ENCODE measurements around the gene MAGED2.

DNA sequence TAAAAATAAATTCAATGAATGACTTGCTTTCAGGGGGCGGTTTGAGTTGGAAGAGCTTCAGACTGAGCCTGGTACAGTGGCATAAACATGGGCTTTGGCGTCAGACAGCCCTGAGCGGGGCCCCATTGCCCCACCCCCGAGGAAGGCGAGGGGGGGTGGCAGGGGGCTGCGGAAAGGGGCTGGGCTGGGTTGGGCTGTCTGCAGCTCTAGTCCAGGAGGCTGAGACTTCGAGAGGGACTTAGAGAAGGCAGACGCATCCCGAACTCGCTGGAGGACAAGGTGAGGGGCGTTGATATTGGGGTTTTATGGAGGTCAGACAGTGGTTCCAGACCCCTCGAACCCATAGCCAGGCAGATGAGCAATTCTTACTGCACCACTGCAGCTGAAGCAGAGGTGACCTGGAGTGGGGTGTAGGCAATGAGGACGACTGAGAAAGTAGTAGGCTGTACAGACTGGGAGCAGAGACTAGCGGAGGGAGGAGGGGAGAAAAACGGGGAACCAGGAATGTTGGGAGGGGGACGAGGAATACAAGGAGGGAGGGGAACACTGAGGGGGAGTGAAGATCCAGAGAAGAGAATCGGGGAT is at the start of gene MAGED2:
- TF ChIP-seq, protein P1, sequence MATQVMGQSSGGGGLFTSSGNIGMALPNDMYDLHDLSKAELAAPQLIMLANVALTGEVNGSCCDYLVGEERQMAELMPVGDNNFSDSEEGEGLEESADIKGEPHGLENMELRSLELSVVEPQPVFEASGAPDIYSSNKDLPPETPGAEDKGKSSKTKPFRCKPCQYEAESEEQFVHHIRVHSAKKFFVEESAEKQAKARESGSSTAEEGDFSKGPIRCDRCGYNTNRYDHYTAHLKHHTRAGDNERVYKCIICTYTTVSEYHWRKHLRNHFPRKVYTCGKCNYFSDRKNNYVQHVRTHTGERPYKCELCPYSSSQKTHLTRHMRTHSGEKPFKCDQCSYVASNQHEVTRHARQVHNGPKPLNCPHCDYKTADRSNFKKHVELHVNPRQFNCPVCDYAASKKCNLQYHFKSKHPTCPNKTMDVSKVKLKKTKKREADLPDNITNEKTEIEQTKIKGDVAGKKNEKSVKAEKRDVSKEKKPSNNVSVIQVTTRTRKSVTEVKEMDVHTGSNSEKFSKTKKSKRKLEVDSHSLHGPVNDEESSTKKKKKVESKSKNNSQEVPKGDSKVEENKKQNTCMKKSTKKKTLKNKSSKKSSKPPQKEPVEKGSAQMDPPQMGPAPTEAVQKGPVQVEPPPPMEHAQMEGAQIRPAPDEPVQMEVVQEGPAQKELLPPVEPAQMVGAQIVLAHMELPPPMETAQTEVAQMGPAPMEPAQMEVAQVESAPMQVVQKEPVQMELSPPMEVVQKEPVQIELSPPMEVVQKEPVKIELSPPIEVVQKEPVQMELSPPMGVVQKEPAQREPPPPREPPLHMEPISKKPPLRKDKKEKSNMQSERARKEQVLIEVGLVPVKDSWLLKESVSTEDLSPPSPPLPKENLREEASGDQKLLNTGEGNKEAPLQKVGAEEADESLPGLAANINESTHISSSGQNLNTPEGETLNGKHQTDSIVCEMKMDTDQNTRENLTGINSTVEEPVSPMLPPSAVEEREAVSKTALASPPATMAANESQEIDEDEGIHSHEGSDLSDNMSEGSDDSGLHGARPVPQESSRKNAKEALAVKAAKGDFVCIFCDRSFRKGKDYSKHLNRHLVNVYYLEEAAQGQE (IDR thresholded peaks at IDR 0.05; ENCODE audit: low read depth) = no peak
- TF ChIP-seq YY1 (IDR thresholded peaks at IDR 0.05; ENCODE audit: low read depth) (no peak), TEAD4 (IDR thresholded peaks at IDR 0.05) (no peak), TCF12 (IDR thresholded peaks at IDR 0.05; ENCODE audit: low read depth) (no peak), EP300 (IDR thresholded peaks at IDR 0.05; ENCODE audit: borderline replicate concordance) (no peak)
